Measurements from ENCODE around the gene CT45A5.
"Not testable (repeated sequence)": the region's sequence is repeated elsewhere in the genome, so short reads cannot be mapped to it uniquely, and the experiment has no call there.

CT45A5 gene, protein sequence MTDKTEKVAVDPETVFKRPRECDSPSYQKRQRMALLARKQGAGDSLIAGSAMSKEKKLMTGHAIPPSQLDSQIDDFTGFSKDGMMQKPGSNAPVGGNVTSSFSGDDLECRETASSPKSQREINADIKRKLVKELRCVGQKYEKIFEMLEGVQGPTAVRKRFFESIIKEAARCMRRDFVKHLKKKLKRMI

DNA sequence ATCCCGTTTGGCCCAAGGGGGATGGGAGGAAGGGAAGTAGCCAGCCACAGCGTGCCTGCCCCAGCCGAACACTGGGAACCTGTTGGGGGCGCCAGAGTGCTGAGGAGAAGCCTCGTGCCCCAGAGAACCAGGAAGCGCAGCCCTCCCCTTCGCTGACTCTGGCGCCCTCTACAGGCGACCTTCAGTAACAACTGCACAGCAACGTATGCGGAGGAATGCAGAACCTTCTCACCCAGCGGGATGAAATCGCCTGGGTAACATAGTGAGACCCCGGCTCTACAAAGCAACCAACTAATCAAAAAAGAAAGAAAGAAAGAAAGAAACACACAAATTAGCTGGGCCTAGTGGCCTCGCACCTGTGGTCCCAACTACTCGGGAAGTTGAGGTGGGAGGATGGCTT is at the start of gene CT45A5:
Gene CT45A5 (minus strand): TSS at position 101 of the 400 bp plus-strand sequence. CDS start 3,774 bp downstream, outside the sequence.
- DNase-seq (ENCODE audit: low read depth in 3 of 3): not testable (repeated sequence)

DNA sequence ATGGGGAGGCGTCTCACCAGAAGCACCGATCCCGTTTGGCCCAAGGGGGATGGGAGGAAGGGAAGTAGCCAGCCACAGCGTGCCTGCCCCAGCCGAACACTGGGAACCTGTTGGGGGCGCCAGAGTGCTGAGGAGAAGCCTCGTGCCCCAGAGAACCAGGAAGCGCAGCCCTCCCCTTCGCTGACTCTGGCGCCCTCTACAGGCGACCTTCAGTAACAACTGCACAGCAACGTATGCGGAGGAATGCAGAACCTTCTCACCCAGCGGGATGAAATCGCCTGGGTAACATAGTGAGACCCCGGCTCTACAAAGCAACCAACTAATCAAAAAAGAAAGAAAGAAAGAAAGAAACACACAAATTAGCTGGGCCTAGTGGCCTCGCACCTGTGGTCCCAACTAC is 34.6 kb upstream of the CT45A5 start, which contains the start of gene CT45A2:
Gene CT45A2 (minus strand): TSS at position 101 of the 400 bp plus-strand sequence. CDS start 3,747 bp downstream, outside the sequence.
- not testable (repeated sequence) for DNase-seq (ENCODE audit: low read depth in 3 of 3)

DNA sequence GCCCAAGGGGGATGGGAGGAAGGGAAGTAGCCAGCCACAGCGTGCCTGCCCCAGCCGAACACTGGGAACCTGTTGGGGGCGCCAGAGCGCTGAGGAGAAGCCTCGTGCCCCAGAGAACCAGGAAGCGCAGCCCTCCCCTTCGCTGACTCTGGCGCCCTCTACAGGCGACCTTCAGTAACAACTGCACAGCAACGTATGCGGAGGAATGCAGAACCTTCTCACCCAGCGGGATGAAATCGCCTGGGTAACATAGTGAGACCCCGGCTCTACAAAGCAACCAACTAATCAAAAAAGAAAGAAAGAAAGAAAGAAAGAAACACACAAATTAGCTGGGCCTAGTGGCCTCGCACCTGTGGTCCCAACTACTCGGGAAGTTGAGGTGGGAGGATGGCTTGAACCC is 17.4 kb upstream of the CT45A5 start, which contains the start of gene CT45A6:
Gene CT45A6 (minus strand): TSS at position 101 of the 400 bp plus-strand sequence. CDS start 3,794 bp downstream, outside the sequence.
- DNase-seq (ENCODE audit: low read depth in 3 of 3): not testable (repeated sequence)

DNA sequence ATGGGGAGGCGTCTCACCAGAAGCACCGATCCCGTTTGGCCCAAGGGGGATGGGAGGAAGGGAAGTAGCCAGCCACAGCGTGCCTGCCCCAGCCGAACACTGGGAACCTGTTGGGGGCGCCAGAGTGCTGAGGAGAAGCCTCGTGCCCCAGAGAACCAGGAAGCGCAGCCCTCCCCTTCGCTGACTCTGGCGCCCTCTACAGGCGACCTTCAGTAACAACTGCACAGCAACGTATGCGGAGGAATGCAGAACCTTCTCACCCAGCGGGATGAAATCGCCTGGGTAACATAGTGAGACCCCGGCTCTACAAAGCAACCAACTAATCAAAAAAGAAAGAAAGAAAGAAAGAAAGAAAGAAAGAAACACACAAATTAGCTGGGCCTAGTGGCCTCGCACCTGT is 17.2 kb downstream of the CT45A5 start, which contains the start of gene CT45A3:
Gene CT45A3 (minus strand): TSS at position 101 of the 400 bp plus-strand sequence. CDS start 3,747 bp downstream, outside the sequence.
- DNase-seq (ENCODE audit: low read depth in 3 of 3): not testable (repeated sequence)

DNA sequence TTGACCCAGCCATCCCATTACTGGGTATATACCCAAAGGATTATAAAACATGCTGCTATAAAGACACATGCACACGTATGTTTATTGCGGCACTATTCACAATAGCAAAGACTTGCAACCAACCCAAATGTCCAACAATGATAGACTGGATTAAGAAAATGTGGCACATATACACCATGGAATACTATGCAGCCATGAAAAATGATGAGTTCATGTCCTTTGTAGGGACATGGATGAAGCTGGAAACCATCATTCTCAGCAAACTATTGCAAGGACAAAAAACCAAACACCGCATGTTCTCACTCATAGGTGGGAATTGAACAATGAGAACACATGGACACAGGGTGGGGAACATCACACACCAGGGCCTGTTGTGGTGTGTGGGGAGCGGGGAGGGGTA is 40.6 kb downstream of the CT45A5 start:
- DNase-seq (ENCODE audit: low read depth in 3 of 3): not testable (repeated sequence)

DNA sequence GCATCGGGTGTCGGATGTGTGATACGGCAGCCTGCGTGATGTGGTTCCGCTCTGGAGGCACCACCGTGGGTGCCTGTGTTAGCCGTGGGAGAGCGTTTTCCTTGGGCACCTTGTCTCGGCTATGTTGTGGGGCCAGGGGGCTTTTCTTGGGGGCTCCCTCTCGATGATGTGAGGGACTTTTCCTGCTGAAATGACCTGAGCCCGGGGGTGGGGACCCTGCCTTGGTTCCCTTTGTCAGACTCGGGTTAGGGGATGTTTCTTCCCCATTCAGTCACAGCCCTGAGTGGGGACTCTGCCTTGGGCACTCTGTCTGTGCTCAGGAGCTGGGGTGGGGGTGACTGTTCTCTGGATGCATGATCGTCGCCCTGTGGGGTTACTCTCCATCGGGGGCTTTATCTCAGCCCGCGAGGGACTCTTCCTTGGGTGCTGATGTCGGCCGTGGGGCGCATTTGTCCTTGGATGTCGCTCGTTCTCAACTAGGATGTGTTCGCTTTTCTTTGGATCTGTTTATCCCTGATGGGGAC is 44.0 kb downstream of the CT45A5 start:
- no peak for DNase-seq (ENCODE audit: low read depth in 3 of 3)

DNA sequence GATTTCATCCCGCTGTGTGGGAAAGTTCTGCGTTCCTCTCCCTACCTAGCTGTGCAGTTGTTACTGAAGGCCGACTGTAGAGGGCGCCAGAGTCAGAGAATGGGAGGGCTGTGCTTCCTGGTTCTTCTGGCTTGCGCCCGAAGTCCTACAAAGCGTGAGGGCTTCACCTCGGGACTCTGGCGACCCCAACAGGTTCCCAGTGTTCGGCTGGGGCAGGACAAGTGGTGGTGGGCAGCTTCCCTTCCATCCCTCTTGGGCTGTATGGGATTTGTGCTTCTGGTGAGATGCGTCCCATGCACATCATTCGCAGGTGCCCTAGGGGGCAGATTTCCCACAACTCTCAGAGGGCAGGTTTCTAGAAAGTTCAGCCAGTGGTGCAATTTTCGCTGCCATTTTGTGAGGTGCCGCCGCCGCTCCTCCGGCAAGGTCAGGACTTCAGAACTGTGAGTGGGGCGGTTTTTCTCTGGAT is 44.6 kb downstream of the CT45A5 start:
- DNase-seq (ENCODE audit: low read depth in 3 of 3): peak; percentile 15 to 52 (median 29)

DNA sequence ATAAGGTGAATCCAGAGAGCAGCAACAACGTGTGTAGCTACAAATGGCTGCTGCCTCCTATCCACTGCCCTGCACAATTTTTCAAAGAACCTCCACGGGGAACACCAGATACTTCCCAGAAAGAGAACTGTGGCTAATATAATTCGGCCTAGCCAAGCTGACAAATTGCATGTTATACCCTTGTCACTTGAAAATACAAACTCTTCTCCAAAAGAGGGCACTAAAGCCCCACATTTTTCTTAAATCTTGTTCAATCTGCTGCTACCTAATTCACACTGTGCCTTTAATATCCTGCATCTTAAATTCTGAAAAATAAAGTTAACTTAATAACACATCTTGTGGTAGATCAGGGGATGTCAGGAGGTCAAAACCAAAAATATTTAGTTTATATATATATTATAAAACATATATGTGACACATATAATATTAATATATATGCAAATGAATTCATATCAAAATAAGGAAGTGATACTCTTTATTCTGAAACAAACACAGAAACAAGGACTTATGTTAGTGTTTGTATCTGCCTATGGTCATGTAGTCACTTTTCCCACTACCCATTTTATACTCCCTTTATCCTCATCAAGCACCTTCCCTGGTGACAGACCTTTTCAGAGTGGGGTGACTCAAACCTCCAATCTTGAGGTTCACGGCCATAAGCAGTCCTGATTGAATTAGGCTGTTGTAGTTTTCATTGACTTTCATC is 47.8 kb downstream of the CT45A5 start:
- no peak for DNase-seq (ENCODE audit: low read depth in 3 of 3)

DNA sequence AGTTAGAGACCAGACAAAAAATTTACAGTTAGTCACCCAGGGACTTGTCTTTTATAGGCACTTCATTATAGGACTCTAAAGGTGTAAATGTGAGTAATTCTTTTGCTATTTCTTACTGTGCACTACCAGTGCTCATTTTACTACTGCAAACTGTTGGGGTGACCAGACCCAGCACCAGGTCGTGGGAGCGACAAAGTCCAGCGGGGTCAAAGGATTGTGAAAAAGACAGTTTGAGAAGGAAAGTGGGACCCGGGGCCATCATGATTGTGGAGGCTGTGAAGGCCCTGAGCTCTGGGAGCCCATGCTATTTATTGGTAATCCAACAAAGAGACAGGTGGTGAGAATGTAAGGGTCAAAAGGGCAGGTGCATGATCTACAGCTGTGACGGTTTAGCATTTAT is 50.6 kb downstream of the CT45A5 start:
- DNase-seq (ENCODE audit: low read depth in 3 of 3): not testable (repeated sequence)

All from stimulated activated CD4-positive, alpha-beta T cell treated with anti-CD3 and anti-CD28 coated beads, TNF-alpha, amount 100 ng/mL, for 48 hours (primary cell).